T1000 (cell line): ENCODE measurements around the gene SFXN5.

ENCODE experiments used
- DNase-seq: peaks from one replicate; lab custom pipeline; 2025; ENCODE audit warnings: mixed read lengths; lab: John Stamatoyannopoulos, UW

SFXN5 gene

GRCh38 chr2:72994282-72994990 lies 77.1 kb downstream of the SFXN5 start:
- no peak for DNase-seq

- no peak for DNase-seq
These were observed 77.6 kb downstream of the SFXN5 start for GRCh38 chr2:72993933-72994280.

- no peak for DNase-seq
These were observed 78.2 kb downstream of the SFXN5 start for GRCh38 chr2:72993147-72993932.

GRCh38 chr2:72992734-72993102 lies 78.8 kb downstream of the SFXN5 start:
- no peak for DNase-seq

GRCh38 chr2:72991980-72992733 lies 79.4 kb downstream of the SFXN5 start:
- no peak for DNase-seq

- DNase-seq = no peak
These were observed 80.1 kb downstream of the SFXN5 start for GRCh38 chr2:72991439-72991725.

- DNase-seq = no peak
These were observed 80.6 kb downstream of the SFXN5 start for GRCh38 chr2:72990695-72991438.

- no peak for DNase-seq
These were observed 81.5 kb downstream of the SFXN5 start for GRCh38 chr2:72989770-72990556.

GRCh38 chr2:72988726-72989273 lies 82.7 kb downstream of the SFXN5 start:
- DNase-seq = no peak

- no peak for DNase-seq
These were observed 83.5 kb downstream of the SFXN5 start for GRCh38 chr2:72988041-72988440.

- no peak for DNase-seq
These were observed 85.4 kb downstream of the SFXN5 start for GRCh38 chr2:72985891-72986683.

GRCh38 chr2:72985136-72985535 lies 86.4 kb downstream of the SFXN5 start:
- no peak for DNase-seq

GRCh38 chr2:72984172-72984671 lies 87.3 kb downstream of the SFXN5 start:
- DNase-seq = no peak

- no peak for DNase-seq
These were observed 87.9 kb downstream of the SFXN5 start for GRCh38 chr2:72983500-72984161.

GRCh38 chr2:72982781-72983499 lies 88.6 kb downstream of the SFXN5 start:
- DNase-seq = no peak

GRCh38 chr2:72982219-72982618 lies 89.3 kb downstream of the SFXN5 start:
- no peak for DNase-seq

GRCh38 chr2:72981536-72981935 lies 90.0 kb downstream of the SFXN5 start:
- no peak for DNase-seq

GRCh38 chr2:72980535-72981217 lies 90.8 kb downstream of the SFXN5 start:
- DNase-seq = no peak
